Right lobe of liver (tissue), 6 donors: ENCODE results near the gene QRICH2. TPM values are rescaled to one million over a fixed set of nuclear protein-coding genes. Genes with fewer than 3 reads are reported as not detected.
"Not testable (repeated sequence)": the region's sequence is repeated elsewhere in the genome, so short reads cannot be mapped to it uniquely, and the experiment has no call there.

Experiments
- ATAC-seq, 4 donors: fragments of 200-7000 bp; cut with Tn5 transposase; one replicate each; pipeline ENCODE4 v1.9.1; 2020; ENCODE audit warnings: mild to moderate bottlenecking in 4 of 4, moderate library complexity in 4 of 4
- DNase-seq, 3 donors: peaks; one replicate each; pipeline ENCODE4 v3.0.0-alpha.2; 2020
- H3K27ac ChIP-seq, 3 donors: fragments of 200-600 bp; one replicate each; pipeline ENCODE4 v1.8.0; 2022
- H3K27me3 ChIP-seq, 2 donors: fragments of 200-600 bp; one replicate each; pipeline ENCODE4 v1.8.0; 2022
- H3K36me3 ChIP-seq, 4 donors: fragments of 200-600 bp; sonication (generic) in 1 of 4; one replicate each; pipeline versions ENCODE4 v1.5.1 to v1.8.0; 2017 to 2022; ENCODE audit warnings: control low read depth in 1 of 4
- H3K4me1 ChIP-seq, 4 donors: fragments of 200-600 bp; sonication (generic) in 1 of 4; one replicate each; pipeline versions ENCODE4 v1.5.1 to v1.8.0; 2017 to 2022; ENCODE audit warnings: control low read depth in 1 of 4
- H3K4me3 ChIP-seq, 3 donors: fragments of 200-600 bp; one replicate each; pipeline ENCODE4 v1.8.0; 2022
- H3K9me3 ChIP-seq, 4 donors: fragments of 200-600 bp; sonication (generic) in 1 of 4; one replicate each; pipeline versions ENCODE4 v1.5.1 to v1.8.0; 2017 to 2022; ENCODE audit warnings: control low read depth in 1 of 4
- POLR2A ChIP-seq: fragments of 450-650 bp; IDR thresholded peaks from one replicate; pipeline ENCODE4 v1.6.1; 2017; ENCODE audit warnings: antibody characterized with exemption, mild to moderate bottlenecking
- WGBS: methylation state at CpG from one replicate; pipeline ENCODE4 v1.1.6; 2018; ENCODE audit warnings: low coverage, low lambda C conversion rate; ENCODE audit not compliant: insufficient coverage; ENCODE audit errors: missing lambda C conversion rate; 5-methylcytosine and 5-hydroxymethylcytosine counted together
- intact Hi-C, 2 donors: fragments of 100-400 bp; cut with DNase I; formaldehyde crosslinking; loops; one replicate each; pipeline versions ENCODE4 v1.11.2 to v1.14.1; 2022
- total RNA-seq, 6 experiments: library from RNA; depleted of rRNA in 2 of 6; stranded (reverse); fragments of >200 nt in 2 of 6; fragmentation: NEBNext Ultra II Directional in 3 of 6; extraction: Animal tissue kit (Norgen Biotek cat#: 25700) in 3 of 6; gene quantifications; one replicate each; pipeline versions ENCODE4 v1.1.0 to v1.2.4, GENCODE V29; 2016 to 2023
- TF ChIP-seq, protein P1 (sequence below), 4 donors: fragments of 200-600 bp in 3 of 4; fragments of 450-650 bp in 1 of 4; IDR thresholded peaks; one replicate each; pipeline versions ENCODE4 v1.5.1 to v1.8.0; 2016 to 2022; ENCODE audit warnings: antibody characterized with exemption in 4 of 4, mild to moderate bottlenecking in 2 of 4
- donor health status: DM: no; HTN: yes; CAD: no.
- donor health status: DM: no; HTN: no; CAD: no.
- donor health status: DM: no; HTN: no; CAD: no.
- donor health status: DM: no; HTN: yes; CAD: no.
- donor health status: DM: no; HTN: yes; CAD: no.

QRICH2 gene
- total RNA-seq, 6 experiments from 2014 or later, result 0.43 to 2.2 (median 1.5) TPM

DNA sequence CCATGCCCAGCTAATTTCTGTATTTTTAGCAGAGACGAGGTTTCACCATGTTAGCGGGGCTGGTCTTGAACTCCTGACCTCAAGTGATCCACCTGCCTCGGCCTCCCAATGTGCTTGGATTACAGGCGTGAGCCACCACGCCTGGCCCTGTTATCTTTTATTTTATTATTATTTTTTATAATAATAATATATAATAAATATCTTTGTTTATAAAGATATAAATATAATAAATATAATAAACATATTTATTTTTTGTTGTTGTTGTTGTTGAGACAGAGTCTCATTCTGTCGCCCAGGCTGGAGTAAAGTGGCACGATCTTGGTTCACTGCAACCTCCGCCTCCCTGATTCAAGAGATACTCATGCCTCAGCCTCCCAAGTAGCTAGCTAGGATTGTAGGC is 60.8 kb downstream of the QRICH2 start:
- DNase-seq (no peak), ATAC-seq (no peak)
- no peaks in the 10 kb centered on the region for H3K36me3 ChIP-seq

DNA sequence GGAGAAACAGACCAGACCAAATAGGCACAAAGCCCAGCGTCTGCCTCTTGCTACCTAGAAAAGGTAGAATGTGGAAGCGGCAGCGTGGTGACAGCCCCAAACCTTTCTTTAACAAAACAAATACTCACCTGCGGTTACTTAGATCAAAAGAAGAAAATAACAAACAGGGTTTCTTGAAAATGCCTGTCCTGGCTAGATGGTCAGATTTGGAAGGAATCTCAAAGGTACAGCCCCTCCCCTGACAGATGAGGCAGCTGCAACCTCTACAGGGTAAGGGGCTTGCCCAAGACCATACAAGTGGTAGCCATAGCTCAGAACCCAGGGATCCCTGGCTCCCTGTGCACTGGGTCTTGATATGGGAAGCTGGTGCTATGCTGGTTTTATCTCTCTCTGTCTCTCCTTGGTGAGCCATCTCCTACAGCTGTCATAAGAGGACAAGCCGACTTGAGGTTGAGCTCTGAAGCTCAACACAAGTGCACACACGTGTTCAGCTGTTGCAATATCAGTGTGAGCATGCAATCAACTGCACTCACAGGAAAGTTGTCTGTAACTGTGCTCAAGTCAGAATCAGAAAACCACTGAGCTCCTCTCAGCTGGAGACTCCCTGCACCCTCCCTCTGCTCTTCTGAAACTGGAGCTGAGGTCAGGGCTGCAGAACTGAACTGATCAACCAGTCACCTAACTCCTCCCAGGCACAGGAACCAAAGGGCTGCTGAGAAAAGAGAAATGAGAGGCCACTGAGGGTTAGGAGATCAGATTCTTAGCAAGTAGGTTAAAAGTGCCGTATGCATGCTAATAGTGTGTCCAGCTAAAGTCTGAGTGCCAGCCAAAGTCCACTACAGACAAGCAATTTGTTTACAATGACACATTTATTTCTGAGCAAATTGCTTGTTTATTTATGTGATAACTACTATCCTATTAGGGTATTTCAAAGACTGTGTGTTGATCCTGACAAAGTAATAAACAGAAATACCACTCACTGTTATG is 61.7 kb downstream of the QRICH2 start:
- Histone ChIP-seq H3K36me3 (no peaks in the 10 kb centered on the region), H3K27ac (no peak overlapping the region), H3K4me3 (no peak overlapping the region), H3K27me3 (no peaks in the 10 kb centered on the region), H3K9me3 (no peaks in the 10 kb centered on the region), H3K4me1 (peaks cover 0 to 15% (median 3%) of the 10 kb centered on the region in 4 donors)
- ATAC-seq (peak; percentile 63 to 81 (median 74)), DNase-seq (peak in 1 of 3 donors; percentile 65)
- intact Hi-C loops, result no loop called here
- WGBS, result 56% methylated on average over 7 of the region's 7 CpGs
- TF ChIP-seq POLR2A, result peak; percentile 16
- TF ChIP-seq, protein P1, sequence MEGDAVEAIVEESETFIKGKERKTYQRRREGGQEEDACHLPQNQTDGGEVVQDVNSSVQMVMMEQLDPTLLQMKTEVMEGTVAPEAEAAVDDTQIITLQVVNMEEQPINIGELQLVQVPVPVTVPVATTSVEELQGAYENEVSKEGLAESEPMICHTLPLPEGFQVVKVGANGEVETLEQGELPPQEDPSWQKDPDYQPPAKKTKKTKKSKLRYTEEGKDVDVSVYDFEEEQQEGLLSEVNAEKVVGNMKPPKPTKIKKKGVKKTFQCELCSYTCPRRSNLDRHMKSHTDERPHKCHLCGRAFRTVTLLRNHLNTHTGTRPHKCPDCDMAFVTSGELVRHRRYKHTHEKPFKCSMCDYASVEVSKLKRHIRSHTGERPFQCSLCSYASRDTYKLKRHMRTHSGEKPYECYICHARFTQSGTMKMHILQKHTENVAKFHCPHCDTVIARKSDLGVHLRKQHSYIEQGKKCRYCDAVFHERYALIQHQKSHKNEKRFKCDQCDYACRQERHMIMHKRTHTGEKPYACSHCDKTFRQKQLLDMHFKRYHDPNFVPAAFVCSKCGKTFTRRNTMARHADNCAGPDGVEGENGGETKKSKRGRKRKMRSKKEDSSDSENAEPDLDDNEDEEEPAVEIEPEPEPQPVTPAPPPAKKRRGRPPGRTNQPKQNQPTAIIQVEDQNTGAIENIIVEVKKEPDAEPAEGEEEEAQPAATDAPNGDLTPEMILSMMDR (IDR thresholded peaks at IDR 0.05), result no peak

More for the DNA sequence above, 60.8 kb downstream of the QRICH2 start:
- H3K27ac ChIP-seq, result no peak overlapping the region
- no peak overlapping the region for H3K4me3 ChIP-seq
- no peaks in the 10 kb centered on the region for H3K9me3 ChIP-seq
- H3K27me3 ChIP-seq, result no peaks in the 10 kb centered on the region
- H3K4me1 ChIP-seq, result peaks cover 0 to 22% (median 3%) of the 10 kb centered on the region in 4 donors
- no peak for TF ChIP-seq POLR2A
- 78% methylated on average over 8 of the region's 8 CpGs for WGBS
- intact Hi-C loops, result no loop called here

DNA sequence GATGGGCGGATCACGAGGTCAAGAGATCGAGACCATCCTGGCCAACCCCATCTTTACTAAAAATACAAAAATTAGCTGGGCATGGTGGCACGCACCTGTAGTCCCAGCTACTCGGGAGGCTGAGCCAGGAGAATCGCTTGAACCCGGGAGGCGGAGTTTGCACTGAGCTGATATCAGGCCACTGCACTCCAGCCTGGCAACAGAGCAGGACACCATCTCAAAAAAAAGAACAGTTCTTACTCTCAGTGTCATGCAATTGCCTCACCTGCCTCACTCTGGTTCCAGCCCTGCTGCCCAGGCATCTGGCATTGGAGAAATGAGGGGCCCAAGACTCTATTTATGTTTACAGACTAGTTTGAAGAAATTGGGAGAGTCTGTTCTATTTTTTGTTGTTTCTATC is 63.4 kb downstream of the QRICH2 start:
- H3K27me3 ChIP-seq, intact Hi-C loops, ATAC-seq, H3K4me3 ChIP-seq, H3K27ac ChIP-seq, H3K36me3 ChIP-seq, H3K9me3 ChIP-seq, DNase-seq: not testable (repeated sequence)
- H3K4me1 ChIP-seq, result peaks cover 0 to 22% (median 5%) of the 10 kb centered on the region in 4 donors
- WGBS, result 100% methylated on average over 2 of the region's 8 CpGs

DNA sequence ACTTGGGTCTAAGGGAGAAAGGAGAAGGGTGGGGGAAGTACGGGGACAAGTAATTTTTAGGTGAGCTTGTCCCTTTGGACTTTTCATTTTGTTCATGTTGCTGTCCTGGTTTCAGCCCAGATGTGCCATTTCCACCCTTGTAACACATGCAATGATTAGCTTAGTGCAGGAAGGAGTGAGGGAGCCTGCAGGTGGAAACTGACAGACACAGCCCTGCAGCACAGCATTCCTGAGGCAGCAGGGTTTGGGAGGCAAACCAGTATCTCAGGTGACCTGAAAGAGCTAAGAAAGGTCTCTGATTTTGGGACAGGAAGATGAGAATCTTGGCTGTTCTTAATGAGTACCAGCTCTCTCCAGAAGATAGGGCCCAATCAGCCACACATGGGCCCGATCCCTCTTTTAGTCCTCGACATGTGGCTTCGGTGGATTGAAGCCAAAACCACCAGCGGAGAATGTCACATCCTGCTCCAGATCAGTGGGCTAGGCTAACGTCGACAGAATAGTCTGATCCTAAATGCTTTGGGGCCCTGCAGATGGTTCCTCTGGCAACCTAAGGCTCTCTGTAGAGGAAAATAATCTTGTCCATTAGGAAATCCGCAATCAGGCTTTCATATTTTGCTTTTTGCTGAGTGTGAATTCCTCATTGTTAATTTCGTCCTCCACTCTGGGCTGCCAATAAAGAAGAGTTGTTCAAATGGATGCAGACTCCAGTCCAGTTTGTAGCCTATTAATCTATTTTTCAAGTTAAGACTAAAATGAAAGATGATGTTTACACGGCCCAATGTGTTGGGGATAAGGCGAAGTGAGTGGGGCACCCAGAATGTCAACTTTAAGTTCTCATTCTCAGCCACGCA is 64.0 kb downstream of the QRICH2 start:
- intact Hi-C loops, result no loop called here
- ATAC-seq (no peak), DNase-seq (no peak)
- Histone ChIP-seq H3K27me3 (no peaks in the 10 kb centered on the region), H3K4me1 (peaks cover 0 to 22% (median 7%) of the 10 kb centered on the region in 4 donors), H3K4me3 (no peak overlapping the region), H3K36me3 (no peaks in the 10 kb centered on the region), H3K27ac (no peak overlapping the region), H3K9me3 (no peaks in the 10 kb centered on the region)
- TF ChIP-seq, protein P1 (IDR thresholded peaks at IDR 0.05), result no peak
- no peak for TF ChIP-seq POLR2A
- 79% methylated on average over 8 of the region's 12 CpGs for WGBS

GRCh38 chr17:76241691-76242255 is 66.3 kb downstream of the QRICH2 start:
- ATAC-seq (no peak), DNase-seq (no peak)
- peaks cover 0 to 17% (median 5%) of the 10 kb centered on the region in 4 donors for H3K4me1 ChIP-seq
- no peaks in the 10 kb centered on the region for H3K27me3 ChIP-seq
- H3K27ac ChIP-seq, result no peak overlapping the region
- intact Hi-C loops, result no loop called here
- H3K36me3 ChIP-seq, result no peaks in the 10 kb centered on the region
- H3K9me3 ChIP-seq, result no peaks in the 10 kb centered on the region
- no peak overlapping the region for H3K4me3 ChIP-seq
- 90% methylated on average over 13 of the region's 15 CpGs for WGBS
- TF ChIP-seq POLR2A, result no peak
- TF ChIP-seq, protein P1 (IDR thresholded peaks at IDR 0.05), result no peak
